Hypothalamus (tissue), 51 donors: ENCODE data around the gene HPCAL4.

Source experiments
- DNase-seq, 51 donors: peaks; one replicate each; lab custom pipeline; 2025; lab: John Stamatoyannopoulos, UW

HPCAL4 gene

DNA sequence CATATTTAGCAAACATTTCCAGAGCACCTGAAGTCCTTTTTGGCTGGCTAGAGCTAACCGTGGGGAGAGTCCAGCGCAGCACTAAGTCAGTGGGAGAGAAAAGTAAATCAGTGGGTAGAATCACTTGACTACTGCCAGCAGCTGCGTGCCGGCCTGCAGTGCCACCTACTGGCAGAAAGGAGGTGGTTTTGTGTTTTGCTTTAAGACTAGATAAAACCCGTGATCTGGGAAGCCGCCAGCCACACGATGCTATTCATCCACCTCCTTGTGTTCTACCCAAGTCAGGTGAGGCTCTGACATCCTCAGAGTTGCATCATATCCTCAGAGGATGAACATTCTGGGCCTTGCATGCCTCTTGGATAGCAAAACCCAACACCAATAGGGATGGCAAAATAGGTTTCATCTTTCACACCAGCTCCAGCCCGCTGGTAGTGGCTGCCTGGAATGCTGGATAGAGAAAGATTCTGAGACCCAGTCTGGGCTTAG, 37.6 kb downstream of the HPCAL4 start:
- peak in 48 of 51 donors; percentile 9 to 85 (median 62) for DNase-seq

DNA sequence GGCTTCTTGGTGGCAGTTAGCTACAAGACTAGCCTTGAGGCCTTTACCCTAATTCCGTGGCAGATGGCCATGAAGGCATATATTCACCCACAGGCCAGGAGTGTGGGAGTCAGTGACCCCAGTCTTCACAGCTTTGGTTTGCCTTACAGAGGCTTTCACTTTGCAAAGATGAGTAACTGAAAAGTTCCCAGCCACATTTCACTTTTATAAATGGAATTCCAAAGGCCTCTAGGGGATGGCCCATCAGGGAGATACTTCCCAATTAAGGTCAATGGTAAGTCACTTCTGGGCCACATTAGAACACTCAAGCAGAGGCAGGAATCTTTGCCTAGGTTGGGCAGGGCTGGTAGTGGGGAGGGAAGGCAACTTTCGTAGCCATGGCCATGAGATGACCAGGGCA, 38.7 kb downstream of the HPCAL4 start:
- DNase-seq = no peak

DNA sequence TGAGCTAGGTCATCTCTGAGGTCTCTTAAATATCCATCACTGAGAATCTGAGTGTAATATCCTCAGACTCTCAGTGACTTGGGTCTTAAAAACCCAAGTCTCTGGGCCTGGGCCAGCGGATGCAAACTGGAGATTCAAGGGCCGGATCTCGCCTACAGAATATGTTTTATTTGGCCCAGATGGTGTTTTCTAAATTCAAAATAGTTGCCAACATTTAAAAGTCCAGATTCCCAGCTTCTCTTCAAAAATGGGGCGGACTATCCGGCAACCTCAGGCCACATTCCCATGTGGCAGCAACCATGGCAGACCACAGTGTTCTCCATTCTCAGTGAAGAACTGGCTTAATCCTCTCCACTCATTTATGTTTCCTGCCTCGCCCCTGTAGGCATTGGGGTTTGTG, 39.1 kb downstream of the HPCAL4 start:
- DNase-seq = no peak

DNA sequence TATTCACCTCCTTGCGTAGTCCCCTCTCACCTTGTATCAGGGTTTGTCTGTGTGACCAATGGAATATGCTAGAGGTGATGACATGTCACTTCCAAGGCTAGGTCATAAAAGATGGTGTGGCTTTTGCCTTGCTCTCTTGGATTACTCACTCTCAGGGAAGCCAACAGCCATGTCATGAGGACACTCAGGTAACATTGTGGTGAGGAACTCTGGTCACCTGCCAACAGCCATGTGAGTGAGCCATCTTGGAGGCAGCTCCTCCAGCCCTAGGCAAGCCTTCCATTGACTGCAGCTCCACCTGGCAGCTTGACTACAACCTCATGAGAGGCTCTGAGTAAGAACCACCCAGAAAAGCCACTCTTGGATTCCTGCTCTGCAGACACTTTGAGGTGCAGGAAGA, 40.8 kb downstream of the HPCAL4 start:
- DNase-seq = no peak

DNA sequence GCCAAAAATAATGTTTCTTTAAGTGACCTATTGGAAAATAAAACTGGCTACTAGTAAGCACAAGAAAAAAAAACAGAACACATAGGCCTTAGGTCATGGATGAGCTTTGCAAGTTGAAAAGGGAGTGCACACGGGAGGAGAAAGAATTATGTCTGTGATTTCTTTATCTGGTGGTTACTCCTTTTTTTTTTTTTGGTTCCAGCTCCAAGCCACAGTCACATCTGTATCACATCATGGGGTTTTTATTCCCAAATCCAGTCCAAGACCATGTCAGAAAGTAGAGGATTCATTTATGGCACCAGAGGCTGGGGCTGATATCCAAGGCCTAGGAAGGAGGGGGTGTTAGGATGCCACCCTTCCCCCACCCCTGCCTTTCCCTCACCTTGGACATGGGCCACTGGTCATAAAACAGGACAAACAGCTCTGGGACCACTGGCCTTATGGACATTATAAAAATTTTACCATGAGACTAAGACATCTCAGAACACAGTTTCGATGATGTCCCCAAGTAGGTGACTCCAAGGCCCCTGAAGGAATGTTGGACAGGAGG, 41.5 kb downstream of the HPCAL4 start:
- no peak for DNase-seq

DNA sequence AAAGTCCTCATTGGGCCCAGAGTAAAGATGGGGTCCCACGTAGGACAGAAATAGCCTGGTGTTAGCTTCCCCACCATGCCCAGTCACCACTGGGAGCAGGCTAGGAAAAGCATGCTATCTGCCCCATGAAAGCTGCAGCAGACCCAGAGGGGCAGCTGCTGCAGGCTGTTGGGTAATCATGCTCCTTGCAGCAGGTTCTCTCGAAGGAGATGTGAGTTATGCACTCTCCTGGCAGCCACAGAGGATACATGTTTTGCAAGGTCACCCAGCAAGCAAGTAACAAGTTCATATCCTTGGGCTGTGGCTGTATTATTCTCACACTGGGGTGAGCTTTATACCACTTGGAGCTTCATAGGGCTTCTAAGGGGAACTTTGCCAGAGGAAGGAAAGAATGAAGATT, 42.7 kb downstream of the HPCAL4 start:
- DNase-seq = no peak

DNA sequence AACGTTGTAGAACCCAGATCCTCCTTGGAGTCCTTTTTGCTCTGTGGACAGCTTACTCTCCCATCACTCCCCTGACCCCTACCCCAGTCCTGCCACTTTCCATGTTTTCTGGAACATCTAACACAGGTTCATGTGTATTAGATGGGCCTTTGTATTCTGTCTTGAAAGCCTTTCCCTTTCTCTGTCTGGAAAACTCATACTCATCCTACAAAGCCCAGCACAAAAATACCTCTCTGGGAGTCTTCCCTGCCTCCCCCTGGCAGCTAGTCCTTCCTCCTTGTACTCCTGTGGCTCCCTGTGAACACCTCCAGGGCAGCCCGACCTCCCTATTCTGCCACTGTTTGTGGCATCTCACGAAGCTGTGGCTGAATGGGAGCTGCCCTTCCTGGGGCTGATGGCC, 44.0 kb downstream of the HPCAL4 start:
- DNase-seq = no peak

DNA sequence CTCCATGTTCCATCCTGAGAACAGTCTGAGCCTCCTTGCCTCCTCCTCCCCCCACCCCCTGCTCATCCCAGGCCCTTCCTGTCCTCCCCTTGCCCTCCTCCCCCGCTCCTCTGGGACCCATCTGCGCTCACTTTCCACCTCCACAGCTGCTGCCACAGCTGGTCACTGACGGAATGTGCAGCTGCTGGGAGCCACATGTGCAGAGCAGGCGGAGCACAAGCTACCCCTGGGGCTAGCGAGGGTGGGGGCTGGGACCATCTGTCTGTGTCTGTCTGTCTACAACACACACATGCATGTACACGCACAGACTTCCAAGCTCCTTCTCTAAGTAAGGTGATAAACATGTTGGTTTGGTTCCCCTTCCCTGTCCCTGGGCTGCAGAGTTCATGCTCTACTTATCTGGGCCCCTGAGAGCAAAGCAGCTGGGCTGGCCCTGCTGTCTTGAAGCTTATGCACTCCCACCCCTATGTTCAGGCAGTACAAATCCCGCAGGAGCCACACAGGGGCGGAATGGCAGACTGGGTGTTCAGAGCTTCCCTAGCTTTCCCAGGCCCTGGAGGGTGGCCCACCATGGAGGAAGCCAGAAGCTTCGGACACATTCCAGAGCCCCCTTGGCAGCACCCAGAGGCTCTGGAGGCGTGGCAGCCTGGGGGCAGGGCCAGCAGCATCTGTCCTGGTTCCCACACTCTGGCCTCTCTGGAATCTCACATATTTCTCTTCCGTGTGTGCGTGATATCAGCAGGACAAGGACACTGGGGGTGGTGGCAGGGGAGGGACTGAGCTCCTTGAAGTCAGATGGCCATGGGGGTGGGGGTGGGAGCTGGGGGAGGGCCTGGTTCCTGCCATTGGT, 44.8 kb downstream of the HPCAL4 start:
- no peak for DNase-seq

DNA sequence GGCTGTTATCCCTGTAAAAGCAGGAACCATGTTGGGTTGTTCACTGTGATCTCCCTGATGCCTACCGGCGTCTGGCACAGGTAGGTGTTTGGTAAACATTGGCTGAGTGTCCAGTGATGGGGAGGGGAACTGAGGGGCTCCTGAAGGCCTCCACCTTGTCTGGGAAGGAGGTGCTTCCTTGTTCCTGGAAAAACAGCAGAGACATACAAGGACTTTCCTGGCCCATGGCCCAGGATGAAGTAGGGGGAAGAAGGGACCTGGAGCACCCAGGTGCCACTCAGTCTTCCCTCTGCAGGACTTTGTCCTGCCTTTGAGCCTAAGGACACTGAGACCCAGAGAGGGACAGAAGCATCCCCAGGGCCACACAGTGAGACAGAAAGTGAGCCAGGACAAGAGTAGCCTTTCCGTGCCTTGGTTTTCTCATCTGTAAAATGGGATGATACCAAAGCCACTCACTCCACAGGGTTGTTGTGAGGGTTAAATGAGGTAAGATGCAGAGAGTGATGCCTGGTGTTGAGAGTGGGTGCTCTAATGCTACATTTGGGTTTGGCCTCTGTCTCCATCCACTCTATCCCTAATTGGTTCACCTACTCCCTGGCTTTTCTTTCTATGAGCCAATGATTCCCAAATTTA, 45.7 kb downstream of the HPCAL4 start:
- DNase-seq = no peak

DNA sequence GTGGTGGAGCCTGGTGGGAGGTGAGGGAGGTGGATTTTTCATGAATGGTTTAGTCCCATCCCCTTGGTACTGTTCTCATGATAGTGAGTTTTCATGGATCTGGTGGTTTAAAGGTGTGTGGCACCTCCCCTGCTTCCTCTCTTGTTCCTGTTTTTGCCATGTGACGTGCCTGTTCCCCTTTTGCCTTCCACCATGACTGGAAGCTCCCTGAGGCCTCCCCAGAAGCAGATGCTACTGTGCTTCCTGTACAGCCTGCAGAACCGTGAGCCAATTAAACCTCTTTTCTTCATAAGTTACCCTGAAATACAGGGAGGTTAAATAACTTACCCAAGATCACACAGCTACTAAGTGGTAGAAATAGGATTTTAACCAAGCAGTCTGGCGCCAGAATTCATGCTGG, 47.5 kb downstream of the HPCAL4 start:
- DNase-seq = no peak

DNA sequence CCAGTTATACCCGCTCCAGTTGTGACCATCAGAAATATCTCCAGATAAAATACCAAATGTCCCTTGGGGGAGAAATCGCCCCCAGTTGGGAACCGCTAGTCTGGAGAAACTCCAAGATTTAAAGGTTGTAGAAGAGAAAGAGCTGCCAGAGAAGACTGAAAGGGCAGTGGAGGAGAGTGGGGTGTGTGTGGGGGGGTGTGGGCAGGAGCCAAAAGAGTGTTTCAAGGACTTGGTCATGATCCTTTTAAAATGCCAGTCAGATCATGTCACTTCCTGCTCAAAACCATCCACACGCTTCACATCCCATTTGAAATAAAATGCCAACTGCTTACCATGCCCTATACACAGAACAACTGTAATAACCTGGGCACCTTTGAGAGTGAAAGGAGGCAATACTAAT, 48.4 kb downstream of the HPCAL4 start:
- no peak for DNase-seq

DNA sequence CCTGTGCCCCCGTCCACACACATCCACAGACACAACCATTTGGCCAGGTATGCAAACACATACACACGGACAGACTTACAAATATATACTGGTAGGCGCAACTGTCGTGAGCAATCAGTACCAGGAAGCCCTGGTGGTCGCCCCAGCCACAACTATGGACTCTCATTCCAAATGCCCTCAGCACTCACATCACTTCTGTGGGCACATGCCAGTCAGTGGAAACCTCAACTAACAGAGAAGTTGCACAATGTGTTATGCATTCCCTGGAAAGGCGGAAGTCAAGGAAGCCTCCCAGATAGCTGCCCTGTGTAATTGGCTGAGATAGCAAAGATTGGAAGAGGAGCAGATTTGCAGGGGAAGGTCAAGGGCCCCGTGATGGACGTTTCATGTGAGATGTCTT, 50.4 kb downstream of the HPCAL4 start:
- no peak for DNase-seq

DNA sequence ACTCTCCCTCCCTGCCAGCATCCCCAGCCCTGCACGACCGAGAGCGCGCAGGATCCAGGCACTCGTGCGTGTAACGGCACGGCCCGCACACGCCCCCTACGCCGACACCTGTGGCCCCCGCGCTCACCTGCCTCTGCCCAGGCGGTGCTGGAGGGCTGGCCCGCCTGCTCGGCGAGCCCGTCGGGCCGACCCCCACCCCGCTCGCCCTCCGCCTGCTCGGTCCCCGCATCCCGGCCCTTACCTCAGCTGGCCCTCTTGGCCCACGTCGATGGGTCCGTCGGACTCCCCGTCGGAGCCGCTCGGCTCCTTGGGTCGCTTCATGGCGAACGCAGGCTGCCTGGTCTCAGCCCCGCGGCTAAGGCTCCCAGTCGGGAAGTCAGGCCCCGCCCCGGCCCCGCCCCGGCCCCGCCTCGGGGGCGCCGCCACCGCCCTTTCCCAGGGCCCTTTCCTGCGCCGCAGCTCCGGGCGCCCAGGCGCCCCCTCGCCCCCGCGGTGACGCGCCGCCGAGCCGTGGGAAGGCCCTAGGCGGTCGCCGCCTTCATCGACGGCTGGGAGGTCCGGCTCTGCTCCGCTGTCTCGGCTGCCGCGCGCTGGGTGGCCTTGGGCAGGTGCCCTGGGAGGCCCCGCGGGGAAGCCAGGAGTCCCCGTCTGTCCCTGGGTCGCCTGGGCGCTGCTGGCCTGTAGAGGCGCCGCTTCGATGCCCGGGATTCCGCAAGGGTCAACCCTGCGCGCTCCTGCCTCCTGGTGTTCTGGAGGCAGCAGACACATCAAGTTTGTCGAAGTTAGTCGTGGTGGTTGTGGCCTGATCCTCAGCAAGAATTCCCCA, 51.7 kb downstream of the HPCAL4 start, which contains the start of gene HEYL:
HEYL (minus strand) TSS at position 339 of the 826 bp plus-strand sequence; CDS start at position 321, 18 bp downstream.
- DNase-seq = peak in 19 of 51 donors; percentile 2 to 62 (median 41)

DNA sequence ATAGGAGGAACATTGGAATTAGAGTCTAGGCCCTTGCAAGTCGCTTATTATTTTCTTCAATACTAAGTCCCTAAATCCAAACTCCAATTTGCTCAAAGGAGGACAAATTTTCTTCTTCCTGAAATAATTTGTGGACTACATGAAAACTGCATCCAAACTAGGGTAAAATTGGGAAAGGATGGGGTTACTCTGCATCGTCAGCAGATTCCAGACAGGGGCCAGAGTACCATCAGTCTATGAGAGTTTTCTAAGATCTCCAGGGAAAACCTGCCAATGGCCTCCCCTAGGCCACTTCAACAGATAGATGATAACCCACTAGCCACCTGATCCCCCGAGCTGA, 52.3 kb downstream of the HPCAL4 start:
- DNase-seq = no peak

DNA sequence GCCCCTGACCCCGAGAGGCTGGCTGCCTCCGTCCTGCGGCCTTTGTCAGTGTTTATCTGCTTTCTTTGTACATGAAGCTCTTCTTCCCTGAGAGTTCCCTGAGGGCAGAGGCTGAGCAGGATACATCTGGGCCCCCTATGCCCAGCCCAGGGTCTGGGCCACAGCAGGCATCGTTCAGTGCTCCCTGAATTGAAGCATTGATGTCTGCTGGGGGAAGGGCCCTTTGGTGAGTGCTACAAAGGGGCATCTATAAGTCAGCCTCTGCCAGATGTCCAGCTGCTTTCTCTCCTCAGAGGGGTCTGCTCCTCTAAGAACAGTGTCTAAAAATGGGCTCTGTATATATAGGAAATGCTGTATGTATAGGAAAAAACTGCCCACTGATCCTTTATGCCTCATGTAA, 53.9 kb downstream of the HPCAL4 start:
- DNase-seq = no peak

DNA sequence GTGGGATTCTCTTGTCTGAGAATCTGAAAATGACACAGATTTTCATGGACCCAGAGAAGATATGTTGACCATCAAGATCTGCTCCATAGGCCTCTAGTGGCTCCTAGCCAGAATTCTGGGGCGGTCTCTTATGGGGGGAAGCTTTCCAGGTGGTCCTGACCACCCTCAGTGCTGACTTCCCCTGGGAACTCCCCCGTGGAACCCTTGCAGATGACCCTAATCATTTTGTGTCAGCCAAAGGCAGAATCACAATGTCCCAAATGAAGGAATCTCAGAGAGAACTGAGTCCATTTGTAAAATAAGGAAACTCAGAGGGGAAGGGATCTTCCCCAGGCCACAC, 55.4 kb downstream of the HPCAL4 start:
- no peak for DNase-seq

DNA sequence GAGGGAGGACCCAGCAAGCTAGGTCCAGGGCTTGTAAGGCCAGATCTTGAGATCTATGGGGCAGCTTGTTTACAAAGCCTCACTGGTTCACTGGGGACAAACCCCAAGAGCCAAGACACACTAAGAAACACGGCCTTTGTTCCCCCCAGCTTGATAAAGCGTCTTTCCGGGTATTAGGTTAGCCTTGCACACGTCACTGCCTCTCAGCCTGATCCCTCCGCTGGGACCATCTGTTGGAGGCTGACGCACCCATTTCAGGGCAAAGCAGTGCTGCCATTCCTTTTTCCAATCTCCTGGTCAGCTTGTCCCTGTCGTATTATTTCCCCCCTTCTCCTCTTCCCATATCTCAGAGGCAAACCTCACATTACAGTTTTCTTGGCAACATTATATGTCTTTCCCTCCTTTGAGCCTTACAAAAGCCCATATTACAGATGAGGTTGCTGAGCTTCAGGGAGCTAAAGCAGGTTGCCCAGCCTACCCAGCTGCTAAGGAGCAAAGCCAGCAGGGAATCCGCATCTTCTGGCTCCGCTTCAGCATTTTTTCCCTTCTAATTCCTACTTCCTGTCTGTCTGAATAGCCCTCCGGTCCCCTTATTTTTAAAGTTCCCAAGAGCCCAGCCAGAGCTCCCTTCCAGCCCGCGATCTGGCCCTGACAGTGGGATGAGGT, 55.9 kb downstream of the HPCAL4 start:
- DNase-seq = no peak

DNA sequence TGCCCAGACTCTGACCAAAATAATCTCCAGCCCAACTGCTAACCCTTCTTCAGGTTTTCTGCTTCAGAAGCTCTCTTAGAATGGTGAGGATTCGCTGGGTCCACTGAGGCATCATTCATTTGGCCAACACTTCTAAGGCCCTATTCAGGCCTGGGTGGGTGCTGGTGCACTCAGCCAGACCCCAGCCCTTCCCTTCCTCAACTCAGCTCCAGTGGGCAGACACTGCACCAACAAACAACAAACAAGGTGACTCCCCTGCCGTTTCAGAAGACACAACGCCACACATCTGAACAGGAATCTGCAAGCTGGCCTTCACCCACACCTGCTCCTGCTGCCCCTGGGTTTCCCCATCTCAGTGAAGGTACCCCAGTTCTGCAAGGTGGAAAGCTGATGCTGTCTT, 57.8 kb downstream of the HPCAL4 start:
- DNase-seq = no peak

DNA sequence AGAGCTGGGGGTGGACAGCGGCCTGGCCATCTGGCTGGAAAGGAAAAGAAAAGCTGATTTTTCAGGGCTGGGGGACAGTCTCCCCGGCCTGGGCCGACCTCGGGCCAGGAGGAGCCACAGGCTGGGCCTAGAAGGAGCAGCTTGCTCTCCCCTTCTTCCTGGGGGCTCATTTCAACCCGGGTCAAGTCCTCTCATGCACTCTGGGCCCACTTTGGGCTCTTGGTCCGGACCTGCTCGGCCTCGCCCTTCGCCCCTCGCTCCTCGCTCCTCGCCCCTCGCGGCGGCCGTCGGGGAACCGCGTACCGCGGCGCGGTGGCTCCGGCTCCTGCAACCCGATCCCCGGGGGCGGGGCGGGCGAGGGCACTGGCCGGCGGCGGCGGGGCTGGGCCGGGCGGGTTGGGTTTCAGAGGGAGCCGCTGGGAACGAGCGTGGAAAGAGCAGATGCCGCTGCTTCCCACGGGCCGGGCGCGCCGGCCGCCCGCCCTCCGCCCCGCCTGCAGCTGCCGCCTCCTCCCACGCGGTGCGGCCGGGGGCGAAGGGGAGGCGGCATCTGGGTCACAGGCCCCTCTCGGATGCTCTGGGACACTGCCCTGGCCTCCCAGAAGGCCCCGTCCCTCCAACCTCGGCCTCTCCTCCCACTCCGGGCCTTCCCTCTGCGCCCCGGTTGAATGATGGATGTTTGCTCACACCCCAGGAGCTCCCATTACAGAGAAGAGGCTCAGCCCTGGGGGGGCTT, 58.4 kb downstream of the HPCAL4 start:
- peak in 23 of 51 donors; percentile 10 to 74 (median 44) for DNase-seq

DNA sequence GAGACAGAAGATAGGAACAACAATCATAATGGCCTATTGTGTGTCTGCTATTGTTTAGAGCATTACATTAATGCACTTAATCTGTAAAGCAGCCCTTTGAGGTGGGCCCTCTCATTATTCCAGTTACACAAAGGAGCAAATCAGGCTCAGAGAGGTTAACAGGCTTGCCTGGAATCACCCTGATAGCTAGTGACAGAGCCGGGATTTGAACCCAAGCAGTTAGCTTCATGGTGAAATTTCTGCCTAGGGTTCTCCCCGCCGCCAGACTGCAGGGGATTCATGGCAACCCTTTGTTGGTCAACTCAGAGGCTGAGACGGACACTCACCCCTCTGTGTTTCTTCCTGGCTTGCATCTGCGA, 58.9 kb downstream of the HPCAL4 start:
- no peak for DNase-seq
